Heart left ventricle (tissue), 13 donors: ENCODE results near the gene RYR3.

ENCODE experiments used
- POLR2A ChIP-seq, 2 donors: fragments of 450-650 bp; IDR thresholded peaks; one replicate each; pipeline ENCODE4 v1.6.1; 2017; ENCODE audit warnings: antibody characterized with exemption in 2 of 2, mild to moderate bottlenecking in 2 of 2, moderate library complexity in 2 of 2
- TF ChIP-seq, protein P1 (sequence below), 12 donors: fragments of 200-600 bp; sonication (generic) in 4 of 12; IDR thresholded peaks; one replicate each; pipeline versions ENCODE4 v1.5.0 to v1.8.0; 2018 to 2022; ENCODE audit warnings: antibody characterized with exemption in 12 of 12, mild to moderate bottlenecking in 5 of 12
- donor health status: ischemic (EF 13 %, LVEDD 7.1; RV severe dilation, severe dysfunction).
- donor health status: DM: no; HTN: yes; CAD: no.
- donor health status: DM: no; HTN: no; CAD: no.
- donor health status: ischemic (EF 25% LVEDD 6.9; RV normal size, moderate dysfunction).
- donor health status: ischemic (EF 25% LVEDD 5.7; RV mildly dilated, moderate dysfunction).
- donor health status: ischemic (EF 35%, LVEDD 5.7; RV mildly dilated, moderate dysfunction).
- donor health status: nonischemic (EF 11% LVEDD 7.7; RV severe dilation, severe dysfunction).
- donor health status: DM: yes; HTN: yes; CAD: no.
- donor health status: PGD.
- donor health status: ischemic (EF 29% LVEDD 5.4; RV normal size, mild dysfunction).
- donor health status: nonischemic (EF 23%, LVEDD 6.1; RV moderate dilation, normal function).

DNA sequence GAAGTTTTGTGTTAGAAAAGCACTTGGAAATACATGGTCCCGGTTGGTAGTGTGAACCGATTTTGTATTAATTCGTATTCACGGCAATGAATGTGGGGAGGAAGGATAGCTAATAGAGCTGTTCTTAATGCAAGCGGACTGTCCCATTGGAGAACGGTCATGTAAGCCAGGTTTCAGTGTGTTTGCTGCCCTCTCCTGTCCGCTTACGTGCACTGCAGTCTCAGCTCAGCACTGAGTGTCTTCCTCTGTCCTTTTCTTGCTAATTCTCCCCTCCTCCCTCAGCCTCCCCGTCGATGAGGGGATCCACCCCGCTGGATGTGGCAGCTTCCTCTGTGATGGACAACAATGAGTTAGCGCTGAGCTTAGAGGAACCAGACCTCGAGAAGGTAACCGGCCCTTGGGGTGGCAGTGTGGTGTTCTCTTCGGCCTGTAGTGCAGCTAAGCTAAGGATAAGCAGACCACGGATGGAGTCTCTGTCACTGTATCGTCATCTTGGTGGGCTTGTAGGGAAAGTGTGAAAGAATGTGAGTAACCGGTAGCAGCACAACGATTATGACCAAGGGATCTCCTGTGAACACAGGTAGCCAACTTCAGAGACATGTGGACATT lies 390.0 kb downstream of the RYR3 start:
- TF ChIP-seq, protein P1, sequence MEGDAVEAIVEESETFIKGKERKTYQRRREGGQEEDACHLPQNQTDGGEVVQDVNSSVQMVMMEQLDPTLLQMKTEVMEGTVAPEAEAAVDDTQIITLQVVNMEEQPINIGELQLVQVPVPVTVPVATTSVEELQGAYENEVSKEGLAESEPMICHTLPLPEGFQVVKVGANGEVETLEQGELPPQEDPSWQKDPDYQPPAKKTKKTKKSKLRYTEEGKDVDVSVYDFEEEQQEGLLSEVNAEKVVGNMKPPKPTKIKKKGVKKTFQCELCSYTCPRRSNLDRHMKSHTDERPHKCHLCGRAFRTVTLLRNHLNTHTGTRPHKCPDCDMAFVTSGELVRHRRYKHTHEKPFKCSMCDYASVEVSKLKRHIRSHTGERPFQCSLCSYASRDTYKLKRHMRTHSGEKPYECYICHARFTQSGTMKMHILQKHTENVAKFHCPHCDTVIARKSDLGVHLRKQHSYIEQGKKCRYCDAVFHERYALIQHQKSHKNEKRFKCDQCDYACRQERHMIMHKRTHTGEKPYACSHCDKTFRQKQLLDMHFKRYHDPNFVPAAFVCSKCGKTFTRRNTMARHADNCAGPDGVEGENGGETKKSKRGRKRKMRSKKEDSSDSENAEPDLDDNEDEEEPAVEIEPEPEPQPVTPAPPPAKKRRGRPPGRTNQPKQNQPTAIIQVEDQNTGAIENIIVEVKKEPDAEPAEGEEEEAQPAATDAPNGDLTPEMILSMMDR (IDR thresholded peaks at IDR 0.05), result peak; percentile 75 to 91 (median 86)
- TF ChIP-seq POLR2A (IDR thresholded peaks at IDR 0.05), result no peak
